Kidney glomerular epithelial cell (primary cell): ENCODE results near the gene ZFHX3.

Source experiments
- DNase-seq: peaks from one replicate; lab custom pipeline; 2025; lab: John Stamatoyannopoulos, UW

ZFHX3 gene

GRCh38 chr16:73067671-73068540 lies 20.0 kb upstream of the ZFHX3 start:
- no peak for DNase-seq

GRCh38 chr16:73066927-73067670 lies 19.2 kb upstream of the ZFHX3 start:
- DNase-seq: no peak

- no peak for DNase-seq
Measured at GRCh38 chr16:73066331-73066926, 18.5 kb upstream of the ZFHX3 start.

- DNase-seq: no peak
Measured at GRCh38 chr16:73065632-73066330, 17.9 kb upstream of the ZFHX3 start.

- DNase-seq: no peak
Measured at GRCh38 chr16:73064994-73065545, 17.1 kb upstream of the ZFHX3 start.

- no peak for DNase-seq
Measured at GRCh38 chr16:73064212-73064993, 16.5 kb upstream of the ZFHX3 start.

GRCh38 chr16:73063854-73064211 lies 15.9 kb upstream of the ZFHX3 start:
- DNase-seq: no peak

GRCh38 chr16:73062743-73063733 lies 15.1 kb upstream of the ZFHX3 start:
- no peak for DNase-seq

- DNase-seq: no peak
Measured at GRCh38 chr16:73062001-73062616, 14.2 kb upstream of the ZFHX3 start.

- DNase-seq: no peak
Measured at GRCh38 chr16:73060892-73061490, 13.1 kb upstream of the ZFHX3 start.

- no peak for DNase-seq
Measured at GRCh38 chr16:73059779-73060615, 12.1 kb upstream of the ZFHX3 start.

GRCh38 chr16:73058616-73059409 lies 10.9 kb upstream of the ZFHX3 start:
- peak; percentile 23 for DNase-seq

GRCh38 chr16:73058221-73058615 lies 10.3 kb upstream of the ZFHX3 start:
- no peak for DNase-seq

GRCh38 chr16:73057291-73058210 lies 9.6 kb upstream of the ZFHX3 start:
- no peak for DNase-seq

- DNase-seq: no peak
Measured at GRCh38 chr16:73056921-73057290, 9.0 kb upstream of the ZFHX3 start.

- DNase-seq: no peak
Measured at GRCh38 chr16:73056448-73056847, 8.5 kb upstream of the ZFHX3 start.
